HG03460 (cell line): ENCODE results near the gene CSNK1G3.

ENCODE experiments used
- ATAC-seq: cut with Tn5 transposase; IDR thresholded peaks from one replicate; pipeline ENCODE4 v1.9.1; 2021; ENCODE audit not compliant: unreplicated experiment

CSNK1G3 gene

DNA sequence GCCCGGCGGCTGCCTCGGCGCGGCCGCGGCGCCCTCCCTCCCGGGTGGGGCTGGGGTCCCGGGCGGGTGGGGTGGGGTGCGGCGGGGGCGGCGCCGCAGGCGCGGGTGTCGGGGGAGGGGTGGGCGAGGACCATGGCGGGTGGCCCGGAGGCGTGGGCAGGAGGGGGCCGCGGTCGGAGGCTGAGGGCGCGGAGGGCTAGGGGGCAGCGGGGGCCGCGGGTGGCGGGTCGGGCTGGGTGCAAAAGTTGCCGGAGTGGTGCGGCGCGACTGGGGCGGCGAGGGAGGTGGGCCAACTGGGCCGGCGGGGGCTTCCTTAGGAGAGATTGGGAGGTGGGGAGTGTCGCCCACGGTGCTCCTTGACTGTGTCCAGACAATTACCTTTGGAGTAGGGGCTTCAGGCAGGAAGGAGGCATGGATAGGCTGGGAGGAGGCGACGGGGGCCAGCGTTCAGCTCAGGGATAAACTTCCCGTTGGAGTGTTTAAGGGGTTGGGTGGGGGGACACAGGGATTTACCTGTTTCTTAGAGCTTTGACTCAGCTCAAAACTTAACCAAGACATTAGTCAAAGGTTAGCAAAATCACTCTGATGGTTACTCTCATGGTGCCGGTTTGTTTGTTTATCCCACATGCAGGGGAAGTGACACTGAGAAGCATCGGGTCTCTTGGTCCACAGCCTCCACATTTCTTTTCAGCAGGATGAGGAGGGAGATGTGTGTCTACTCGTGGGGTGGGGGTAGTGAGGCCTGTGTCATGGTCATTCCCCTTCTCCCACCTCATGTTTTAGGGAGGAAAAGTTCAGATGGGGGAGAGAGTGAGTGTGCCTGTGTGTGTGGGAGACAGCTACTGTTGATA, 859 bp downstream of the CSNK1G3 start:
- ATAC-seq = peak; percentile 32

DNA sequence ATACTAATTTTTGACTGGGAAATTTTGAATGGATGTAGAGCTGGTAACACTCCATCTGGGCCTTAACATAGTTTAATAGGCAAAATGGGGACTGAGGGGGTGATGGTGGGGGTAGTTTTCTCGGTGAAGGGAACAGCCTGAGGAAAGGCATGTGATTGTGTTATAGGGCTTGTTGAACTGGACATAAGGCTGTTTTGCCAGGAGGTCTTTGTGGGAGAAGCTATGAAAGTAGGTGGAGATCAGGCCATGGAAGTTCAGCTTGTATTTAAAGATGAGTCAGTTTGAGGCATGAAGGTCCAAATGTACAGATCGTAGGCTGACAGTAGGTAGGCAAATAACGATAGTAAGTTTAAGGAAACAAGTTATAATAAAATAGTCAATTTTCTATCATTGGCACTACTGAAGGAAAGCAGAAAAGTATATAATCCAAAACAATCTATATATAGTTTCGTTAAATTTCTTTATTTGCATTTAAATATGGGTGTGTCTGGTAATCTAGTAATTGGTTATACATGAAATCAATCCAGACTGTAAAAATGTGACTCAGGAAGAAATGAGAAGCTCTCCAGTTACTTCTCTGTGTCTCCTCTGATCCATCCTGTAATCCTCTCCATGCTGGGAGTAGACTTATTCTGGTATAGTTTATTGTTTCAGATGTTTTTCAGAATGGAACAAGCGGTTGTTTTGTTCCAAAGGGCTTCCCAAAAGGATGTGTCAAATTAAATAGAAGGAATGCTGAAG, 2.8 kb downstream of the CSNK1G3 start:
- ATAC-seq = no peak

GRCh38 chr5:123515904-123516303, 3.9 kb downstream of the CSNK1G3 start:
- no peak for ATAC-seq

- ATAC-seq = no peak
Observed at GRCh38 chr5:123517476-123517875, 5.5 kb downstream of the CSNK1G3 start.

DNA sequence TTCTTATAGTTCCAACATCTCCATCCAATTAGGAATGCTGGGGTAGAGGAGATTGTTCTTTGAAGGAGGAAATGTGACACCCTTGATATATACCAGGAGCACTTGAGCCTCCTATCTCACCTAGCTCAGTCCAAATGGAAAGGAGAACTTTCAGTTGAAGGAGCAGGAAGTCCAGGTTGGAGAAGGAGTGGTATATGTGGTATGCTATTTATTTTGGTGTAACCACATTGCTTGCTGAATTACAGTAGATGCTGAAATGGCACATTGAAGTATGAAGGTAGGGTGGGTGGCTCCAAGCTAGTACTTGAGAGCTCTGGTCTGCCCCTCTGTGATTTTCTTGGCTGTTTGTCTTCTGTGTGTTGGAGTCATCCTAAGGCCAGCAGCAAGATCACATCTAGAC, 6.1 kb downstream of the CSNK1G3 start:
- ATAC-seq = no peak

DNA sequence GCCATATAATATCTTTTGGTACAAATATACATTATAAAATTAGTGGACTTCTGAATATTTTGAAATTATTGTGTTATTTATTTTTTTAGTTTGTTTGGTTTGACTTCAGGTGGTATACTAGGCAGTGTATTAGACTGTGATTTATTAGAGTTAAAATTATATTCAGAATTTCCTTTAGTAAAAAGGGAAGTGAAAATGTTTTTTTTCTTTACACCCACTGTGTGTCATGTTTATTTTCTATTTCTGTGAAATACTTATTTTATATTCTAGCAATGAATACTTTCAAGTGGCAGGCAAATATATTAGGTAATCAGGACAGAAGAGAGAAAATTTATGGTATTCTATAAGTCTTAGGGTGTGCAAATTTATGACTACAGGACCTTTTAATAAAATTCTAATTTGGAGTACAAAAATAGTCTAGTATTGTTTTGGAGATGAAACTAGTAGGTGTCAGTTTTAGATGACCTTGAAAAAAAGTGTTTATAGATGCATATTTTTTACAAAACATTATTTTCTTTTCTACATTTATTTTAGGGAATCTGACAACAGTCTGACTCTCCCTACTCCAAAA, 8.8 kb downstream of the CSNK1G3 start:
- ATAC-seq = peak; percentile 55

- no peak for ATAC-seq
Observed at GRCh38 chr5:123524146-123524545, 12.2 kb downstream of the CSNK1G3 start.

DNA sequence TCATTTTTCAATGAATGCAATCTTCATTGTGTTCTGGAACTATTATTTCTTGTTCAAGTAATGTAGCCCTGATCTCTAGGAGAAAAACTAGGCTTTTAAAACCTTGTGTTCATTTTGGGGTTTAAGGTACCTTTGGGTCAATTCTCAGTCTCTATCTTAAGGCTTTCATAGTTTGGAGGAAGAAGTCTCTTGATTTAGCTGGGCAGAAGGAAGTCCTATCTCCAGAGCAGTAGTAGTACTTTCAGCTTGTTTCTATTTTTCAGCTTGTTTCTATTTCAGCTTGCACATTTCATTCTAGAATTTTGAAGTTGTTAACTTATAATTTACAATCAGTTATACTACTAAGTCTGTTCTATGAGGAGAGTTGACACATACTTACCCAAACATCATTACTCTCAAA, 15.2 kb downstream of the CSNK1G3 start:
- ATAC-seq = peak; percentile 54

GRCh38 chr5:123528065-123528464, 16.1 kb downstream of the CSNK1G3 start:
- ATAC-seq = no peak

DNA sequence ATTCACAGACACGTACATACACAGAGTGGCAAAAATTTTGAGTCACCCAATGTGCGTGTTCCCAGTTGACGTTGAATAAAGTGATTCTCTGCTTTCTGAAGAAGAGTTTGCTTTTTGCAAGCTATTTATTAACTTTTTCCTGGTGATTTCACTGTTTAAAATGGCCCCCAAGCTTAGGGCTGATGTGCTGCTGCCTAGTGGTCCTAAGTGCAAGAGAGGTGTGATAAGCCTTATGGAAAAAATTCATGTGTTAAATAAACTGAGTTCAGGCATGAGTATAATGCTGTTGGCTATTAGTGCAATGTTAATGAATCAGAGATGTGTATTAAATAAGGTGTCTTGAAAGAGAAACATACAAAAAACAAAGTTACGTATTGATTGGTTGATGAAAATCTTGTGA, 16.9 kb downstream of the CSNK1G3 start:
- no peak for ATAC-seq

DNA sequence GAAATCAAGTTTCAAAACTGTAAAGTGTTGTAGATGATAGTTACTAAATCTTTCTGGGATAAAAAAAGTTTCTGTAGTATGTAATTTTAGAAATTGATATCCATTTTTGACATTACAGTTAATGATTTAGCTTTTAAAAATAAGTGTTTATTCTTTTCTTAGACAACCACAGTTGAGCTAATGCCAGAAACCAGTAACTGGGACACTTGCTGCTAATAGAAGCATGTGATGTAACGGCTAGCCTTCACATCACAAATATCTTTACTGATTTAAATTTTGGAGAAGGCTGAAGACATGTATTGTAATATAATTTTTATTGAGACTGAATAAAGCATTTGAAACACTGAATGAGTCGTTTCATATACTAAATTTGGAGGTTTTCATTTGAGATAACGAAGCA, 18.8 kb downstream of the CSNK1G3 start:
- no peak for ATAC-seq

DNA sequence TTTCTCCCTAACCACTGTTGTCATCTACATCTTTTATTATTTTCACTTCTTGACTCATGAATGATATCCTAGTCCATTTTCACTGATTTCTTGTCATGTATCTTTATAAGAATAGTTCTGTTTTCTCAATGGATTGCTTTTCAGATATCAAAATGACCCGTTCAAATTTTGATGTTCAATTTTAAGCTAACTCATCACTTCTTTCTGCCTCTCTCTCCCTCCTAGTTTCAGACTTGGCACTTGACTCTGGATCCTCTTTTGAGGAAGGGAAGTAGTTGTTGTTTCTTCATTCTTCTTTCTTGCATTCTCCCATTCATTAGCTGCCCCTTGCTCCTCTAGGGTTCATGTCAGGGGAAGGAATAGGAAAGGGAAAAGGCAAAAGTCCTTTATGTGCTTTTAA, 23.7 kb downstream of the CSNK1G3 start:
- no peak for ATAC-seq

- ATAC-seq = no peak
Observed at GRCh38 chr5:123537256-123537655, 25.3 kb downstream of the CSNK1G3 start.

DNA sequence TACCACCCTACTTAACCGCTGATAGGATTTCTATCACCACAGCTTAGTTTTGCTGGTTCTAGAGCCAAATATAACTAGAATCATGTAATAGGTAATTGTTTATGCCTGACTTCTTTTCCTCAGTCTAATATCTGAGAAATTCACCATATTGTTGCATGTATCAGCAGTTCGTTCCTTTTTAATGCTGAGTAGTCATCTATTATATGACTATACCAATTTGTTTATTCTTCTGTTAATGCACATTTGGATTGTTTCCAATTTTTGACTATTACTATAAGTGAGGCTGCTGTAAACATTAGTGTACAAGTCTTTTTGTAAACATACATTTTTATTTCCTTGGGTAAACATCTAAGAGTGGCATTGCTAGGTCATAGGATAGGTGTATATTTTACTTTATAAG, 25.9 kb downstream of the CSNK1G3 start:
- ATAC-seq = no peak

GRCh38 chr5:123538670-123539459, 26.9 kb downstream of the CSNK1G3 start:
- no peak for ATAC-seq

DNA sequence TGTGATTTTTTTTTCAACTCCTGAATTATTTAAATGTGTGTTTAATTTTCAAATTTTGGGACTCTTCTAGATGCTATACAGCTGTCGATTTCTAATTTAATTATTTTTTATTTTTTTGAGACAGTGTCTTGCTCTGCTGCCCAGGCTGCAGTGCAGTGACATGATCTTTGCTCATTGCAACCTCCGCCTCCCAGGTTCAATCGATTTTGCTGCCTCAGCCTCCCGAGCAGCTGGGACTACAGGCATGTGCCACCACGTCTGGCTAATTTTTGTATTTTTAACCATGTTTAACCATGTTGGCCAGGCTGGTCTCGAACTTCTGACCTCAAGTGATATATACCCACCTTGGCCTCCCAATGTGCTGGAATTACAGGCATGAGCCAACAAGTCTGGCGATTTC, 28.6 kb downstream of the CSNK1G3 start:
- no peak for ATAC-seq

GRCh38 chr5:123543438-123543837, 31.5 kb downstream of the CSNK1G3 start:
- ATAC-seq = no peak

DNA sequence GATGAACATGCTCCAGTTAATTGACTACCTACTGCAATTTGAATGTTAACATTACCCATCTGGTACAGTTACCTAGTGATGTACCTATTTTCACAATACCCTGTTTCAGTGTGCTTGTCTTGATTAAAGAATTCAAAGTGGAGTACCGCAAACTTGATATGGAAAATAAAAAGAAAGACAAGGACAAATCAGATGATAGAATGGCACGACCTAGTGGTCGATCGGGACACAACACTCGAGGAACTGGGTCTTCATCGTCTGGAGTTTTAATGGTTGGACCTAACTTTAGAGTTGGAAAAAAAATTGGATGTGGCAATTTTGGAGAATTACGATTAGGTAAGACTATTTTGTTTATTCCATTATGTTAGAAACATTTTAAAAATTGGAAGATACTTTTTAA, 33.5 kb downstream of the CSNK1G3 start:
- no peak for ATAC-seq

DNA sequence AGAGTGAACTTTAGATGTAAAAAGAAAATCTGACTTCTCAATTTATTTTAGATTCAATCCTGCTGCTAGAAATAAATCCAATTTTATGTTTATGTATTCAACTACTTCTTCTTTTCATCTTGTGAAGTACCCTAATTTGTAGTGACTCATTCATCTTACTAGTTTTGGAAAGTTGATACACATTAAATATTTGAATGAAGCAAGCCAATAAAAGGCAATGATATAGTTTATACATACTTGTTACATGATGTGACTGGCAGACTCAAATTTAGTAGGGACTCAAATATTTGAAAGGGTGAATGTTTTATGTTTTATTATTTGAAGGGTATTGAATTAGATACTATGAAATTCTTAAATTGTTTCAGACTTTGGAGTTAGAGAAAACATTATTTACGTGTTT, 34.7 kb downstream of the CSNK1G3 start:
- ATAC-seq = no peak

- ATAC-seq = peak; percentile 99
Observed at GRCh38 chr5:123549256-123549904, 37.4 kb downstream of the CSNK1G3 start.

DNA sequence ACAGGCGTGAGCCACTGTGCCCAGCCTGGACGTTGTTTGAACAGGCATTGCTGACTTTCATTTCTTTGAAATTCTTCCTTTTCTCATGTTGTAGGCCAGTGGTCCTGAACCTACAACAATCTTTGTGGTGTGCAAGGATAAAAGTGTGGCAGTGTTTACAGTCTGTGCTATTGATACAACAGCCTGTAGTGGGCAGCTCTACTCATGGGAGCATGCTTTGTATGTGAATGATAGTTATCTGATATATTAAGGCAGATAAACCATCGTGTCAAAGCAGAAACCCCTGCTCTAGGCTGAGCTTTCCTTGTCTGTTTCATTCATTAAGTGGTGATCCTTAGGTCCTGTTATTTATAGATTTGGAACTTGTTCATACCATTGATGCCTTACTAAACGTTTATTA, 42.6 kb downstream of the CSNK1G3 start:
- ATAC-seq = no peak
